ENCODE results near the gene FMN2.
"Not testable (repeated sequence)": the region's sequence is repeated elsewhere in the genome, so short reads cannot be mapped to it uniquely, and the experiment has no call there.

The FMN2 gene

DNA sequence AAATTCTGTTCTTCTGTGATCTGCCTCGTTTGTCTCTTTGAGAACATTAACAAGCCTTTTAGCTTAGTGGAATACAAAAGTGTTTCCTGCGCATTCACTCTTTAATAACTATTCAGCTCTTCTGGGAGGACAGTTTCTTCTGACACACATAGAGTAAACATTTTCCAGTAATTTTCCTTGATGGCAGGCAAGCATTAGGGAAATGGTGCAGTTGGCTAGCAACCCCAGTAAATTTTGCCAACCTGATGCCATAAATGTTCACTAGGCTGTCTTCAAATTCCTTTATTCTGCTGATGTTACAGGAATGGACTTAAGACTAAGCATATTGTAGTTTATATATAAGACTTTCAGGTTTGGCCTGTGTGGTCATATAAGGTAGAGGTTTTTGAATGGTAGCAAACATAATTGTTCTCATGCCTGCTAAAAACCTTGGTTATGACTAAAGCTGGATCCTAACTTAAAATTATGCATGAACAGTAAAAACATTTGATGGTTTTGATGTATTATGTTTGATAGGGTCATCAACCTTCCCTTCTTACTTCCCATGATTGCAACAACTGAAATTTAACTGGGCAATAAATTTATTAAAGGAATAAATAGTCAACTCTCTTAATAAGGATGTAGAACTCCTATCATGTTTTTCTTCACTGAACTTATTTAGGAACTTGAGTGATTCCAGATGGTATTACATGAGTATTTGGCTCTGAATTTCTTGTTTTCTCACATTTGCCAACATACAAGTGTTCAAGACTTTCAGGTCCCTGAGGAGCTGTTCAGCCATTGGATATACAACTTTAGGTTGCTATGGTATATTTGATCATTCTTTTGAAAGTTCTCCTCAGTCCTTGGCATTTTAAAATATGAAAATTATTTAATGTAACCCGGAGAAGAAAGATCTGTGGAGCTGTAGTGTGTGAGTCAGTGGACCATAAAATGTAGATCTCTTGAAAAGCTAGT is 223.4 kb downstream of the FMN2 start:
- Histone ChIP-seq H3K4me1 (peaks cover 12% of the 10 kb centered on the region), H3K27me3 (ENCODE audit: low read depth) (no peaks in the 10 kb centered on the region), H3K9me3 (no peaks in the 10 kb centered on the region), H3K36me3 (replicated peaks) (no peaks in the 10 kb centered on the region), H3K4me3 (no peak overlapping the region)
- no peak for DNase-seq (ENCODE audit: low spot score in 2 of 2)
- in situ Hi-C loops (cut with MboI; ENCODE audit: low sequenced_read_pairs), result no loop called here

DNA sequence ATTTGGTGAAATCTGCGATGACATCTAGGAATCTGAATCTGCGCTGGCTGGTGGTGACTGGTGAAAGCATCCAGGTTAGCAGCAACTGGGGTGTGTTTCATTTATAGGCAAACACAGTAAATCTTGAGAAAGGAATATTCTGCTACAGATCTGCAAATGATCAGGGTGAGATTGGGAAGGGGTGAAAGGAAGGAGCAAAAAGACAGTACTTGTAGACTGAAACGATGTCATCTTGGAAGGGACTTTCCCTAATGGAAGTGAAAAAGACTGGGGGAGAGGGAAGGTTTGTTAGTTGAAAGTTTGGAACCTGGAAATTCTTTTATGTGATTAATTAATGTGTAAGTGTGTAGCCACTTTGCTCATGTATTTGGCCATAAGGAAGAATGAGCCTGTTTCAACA is 228.3 kb downstream of the FMN2 start:
- no peak for DNase-seq (ENCODE audit: low spot score in 2 of 2)
- no peaks in the 10 kb centered on the region for H3K36me3 ChIP-seq (replicated peaks)
- H3K27me3 ChIP-seq (ENCODE audit: low read depth), result no peaks in the 10 kb centered on the region
- no peaks in the 10 kb centered on the region for H3K9me3 ChIP-seq
- in situ Hi-C loops (cut with MboI; ENCODE audit: low sequenced_read_pairs), result no loop called here
- no peak overlapping the region for H3K4me3 ChIP-seq
- no peaks in the 10 kb centered on the region for H3K4me1 ChIP-seq

DNA sequence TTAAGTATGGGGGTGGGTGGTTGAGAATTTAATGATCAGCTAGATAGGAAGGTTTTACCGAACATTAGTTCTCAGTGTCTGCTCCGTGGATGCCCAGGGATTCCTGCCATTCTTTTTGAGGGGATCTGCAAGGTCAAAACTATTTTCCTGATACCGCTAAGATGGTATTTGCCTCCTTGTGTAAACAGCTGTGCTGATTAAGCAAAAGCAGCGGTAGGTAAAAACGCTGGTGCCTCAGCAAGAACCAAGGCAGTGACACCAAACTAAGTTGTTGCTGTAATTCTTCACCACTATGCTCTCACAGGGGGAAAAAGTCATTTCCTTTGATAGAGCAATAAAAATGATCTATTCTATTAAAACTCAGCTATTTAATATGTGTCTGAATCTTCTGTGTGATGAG is 229.0 kb downstream of the FMN2 start:
- H3K4me1 ChIP-seq, result no peaks in the 10 kb centered on the region
- DNase-seq (ENCODE audit: low spot score in 2 of 2), result no peak
- no peaks in the 10 kb centered on the region for H3K9me3 ChIP-seq
- no peaks in the 10 kb centered on the region for H3K36me3 ChIP-seq (replicated peaks)
- in situ Hi-C loops (cut with MboI; ENCODE audit: low sequenced_read_pairs), result no loop called here
- H3K4me3 ChIP-seq, result no peak overlapping the region
- no peaks in the 10 kb centered on the region for H3K27me3 ChIP-seq (ENCODE audit: low read depth)

DNA sequence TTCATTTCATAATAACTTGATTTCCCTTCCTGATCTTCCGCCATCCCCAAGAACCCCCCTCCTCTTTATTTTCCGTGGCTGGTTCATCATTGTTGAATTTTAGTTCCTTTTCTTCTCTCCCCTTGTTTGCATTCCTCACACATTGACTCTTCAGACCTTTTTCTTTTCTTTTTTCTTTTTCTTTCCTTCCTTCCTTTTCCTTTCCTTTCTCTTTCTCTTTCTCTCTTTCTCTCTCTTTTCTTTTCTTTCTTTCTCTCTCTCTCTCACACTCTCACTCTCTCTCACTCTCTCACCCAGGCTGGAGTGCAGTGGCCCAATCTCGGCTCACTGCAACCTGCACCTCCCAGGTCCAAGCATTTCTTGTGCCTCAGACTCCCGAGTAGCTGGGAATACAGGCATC is 231.3 kb downstream of the FMN2 start:
- H3K27me3 ChIP-seq (ENCODE audit: low read depth), result no peaks in the 10 kb centered on the region
- H3K36me3 ChIP-seq (replicated peaks), result no peaks in the 10 kb centered on the region
- H3K4me1 ChIP-seq, result peaks cover 17% of the 10 kb centered on the region
- in situ Hi-C loops (cut with MboI; ENCODE audit: low sequenced_read_pairs), result no loop called here
- no peaks in the 10 kb centered on the region for H3K9me3 ChIP-seq
- no peak overlapping the region for H3K4me3 ChIP-seq
- DNase-seq (ENCODE audit: low spot score in 2 of 2), result no peak

DNA sequence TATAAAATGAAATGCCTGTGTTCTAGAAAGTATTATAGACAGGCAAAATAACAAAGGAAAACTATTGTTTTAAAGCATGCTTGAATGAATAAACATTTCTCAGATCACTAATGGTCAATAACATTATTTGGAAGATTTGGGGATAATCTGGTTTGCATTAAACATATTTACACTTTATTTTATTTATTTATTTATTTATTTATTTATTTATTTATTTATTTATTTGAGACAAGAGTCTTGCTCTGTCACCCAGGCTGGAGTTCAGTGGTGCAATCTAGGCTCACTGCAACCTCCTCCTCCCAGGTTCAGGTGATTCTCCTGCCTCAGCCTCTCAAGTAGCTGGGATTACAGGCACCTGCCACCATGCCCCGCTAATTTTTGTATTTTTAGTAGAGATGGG is 236.7 kb downstream of the FMN2 start:
- in situ Hi-C loops (cut with MboI; ENCODE audit: low sequenced_read_pairs); H3K27me3 ChIP-seq (ENCODE audit: low read depth); H3K9me3 ChIP-seq; H3K4me3 ChIP-seq; DNase-seq (ENCODE audit: low spot score in 2 of 2); H3K36me3 ChIP-seq (replicated peaks): not testable (repeated sequence)
- peaks cover 17% of the 10 kb centered on the region for H3K4me1 ChIP-seq

DNA sequence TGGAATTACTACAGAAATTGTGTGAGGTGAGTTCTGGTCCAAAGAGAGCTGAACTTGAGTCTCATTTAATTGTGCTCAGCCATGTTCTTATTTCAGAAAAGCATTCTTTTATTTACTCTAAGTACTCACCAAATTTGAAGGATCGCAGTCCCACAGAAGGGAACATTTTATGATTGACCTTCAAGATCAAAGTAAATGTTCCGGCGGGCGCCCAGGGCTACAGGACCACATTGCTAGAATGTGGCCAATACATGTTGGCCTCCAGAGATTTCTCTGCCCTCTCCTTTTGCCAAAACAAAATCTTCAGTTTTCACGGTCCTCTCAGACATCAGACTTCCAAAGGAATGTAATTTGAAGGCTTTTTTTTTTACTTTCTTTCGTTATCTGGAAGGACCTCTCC is 237.8 kb downstream of the FMN2 start:
- no peak for DNase-seq (ENCODE audit: low spot score in 2 of 2)
- Histone ChIP-seq H3K4me3 (no peak overlapping the region), H3K27me3 (ENCODE audit: low read depth) (no peaks in the 10 kb centered on the region), H3K4me1 (peaks cover 17% of the 10 kb centered on the region), H3K9me3 (no peaks in the 10 kb centered on the region), H3K36me3 (replicated peaks) (no peaks in the 10 kb centered on the region)
- in situ Hi-C loops (cut with MboI; ENCODE audit: low sequenced_read_pairs), result no loop called here

DNA sequence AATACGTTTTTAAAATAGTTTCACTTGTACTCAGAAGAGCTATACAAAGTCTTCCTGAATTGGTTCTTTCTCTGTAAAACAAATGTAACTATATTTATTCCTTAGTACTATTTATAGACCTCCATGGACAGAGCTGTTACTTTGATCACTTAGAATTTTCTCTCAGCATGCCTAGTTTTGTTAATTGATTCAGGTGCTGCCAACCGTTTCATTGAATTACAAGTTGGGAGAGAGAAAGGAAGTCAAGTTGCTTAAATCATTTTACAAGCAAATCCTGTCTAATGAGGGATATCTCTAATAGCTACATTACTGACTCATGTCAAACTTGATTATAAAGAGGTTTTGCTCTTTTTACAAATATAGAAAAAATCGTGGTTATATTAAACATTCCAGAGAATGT is 241.0 kb downstream of the FMN2 start:
- Histone ChIP-seq H3K36me3 (replicated peaks) (no peaks in the 10 kb centered on the region), H3K4me1 (peaks cover 1% of the 10 kb centered on the region), H3K9me3 (no peaks in the 10 kb centered on the region), H3K27me3 (ENCODE audit: low read depth) (no peaks in the 10 kb centered on the region), H3K4me3 (no peak overlapping the region)
- DNase-seq (ENCODE audit: low spot score in 2 of 2), result no peak
- in situ Hi-C loops (cut with MboI; ENCODE audit: low sequenced_read_pairs), result no loop called here

DNA sequence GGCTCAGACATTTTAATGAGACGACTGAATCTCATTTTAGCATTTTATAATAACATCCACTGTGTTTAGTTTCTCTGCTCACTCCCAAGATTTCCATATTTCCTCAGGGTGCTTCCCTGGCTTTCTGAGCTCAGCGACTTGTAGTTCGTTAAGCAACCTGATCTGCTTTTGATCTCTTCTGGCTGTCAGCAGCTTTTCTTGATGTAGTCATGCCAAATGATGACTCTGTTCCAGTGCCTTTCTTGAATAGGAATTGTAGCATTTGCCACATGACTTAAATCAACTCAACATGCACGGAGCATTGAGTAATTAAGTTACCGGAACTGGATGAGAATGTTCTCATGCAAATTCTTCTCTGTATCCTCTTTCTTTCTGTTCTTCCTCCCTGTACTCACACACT is 246.1 kb downstream of the FMN2 start:
- no peaks in the 10 kb centered on the region for H3K4me1 ChIP-seq
- no peak overlapping the region for H3K4me3 ChIP-seq
- no peak for DNase-seq (ENCODE audit: low spot score in 2 of 2)
- in situ Hi-C loops (cut with MboI; ENCODE audit: low sequenced_read_pairs), result no loop called here
- H3K9me3 ChIP-seq, result no peaks in the 10 kb centered on the region
- no peaks in the 10 kb centered on the region for H3K36me3 ChIP-seq (replicated peaks)
- H3K27me3 ChIP-seq (ENCODE audit: low read depth), result no peaks in the 10 kb centered on the region

DNA sequence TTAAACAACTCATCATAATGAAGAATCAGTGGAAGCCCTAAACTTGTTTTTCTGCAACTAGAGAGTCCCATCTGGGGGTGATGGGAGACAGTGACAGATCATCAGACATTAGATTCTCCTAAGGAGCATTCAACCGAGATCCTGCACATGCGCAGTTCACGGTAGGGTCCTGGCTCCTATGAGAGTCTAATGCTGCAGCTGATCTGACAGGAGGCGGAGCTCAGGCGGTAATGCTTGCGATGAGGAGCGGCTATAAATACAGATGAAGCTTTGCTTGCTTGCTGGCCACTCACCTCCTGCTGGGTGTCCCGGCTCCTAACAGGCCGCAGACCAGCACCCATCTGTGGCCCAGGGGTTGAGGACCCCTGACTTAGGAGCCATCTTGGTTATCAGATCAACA is 247.2 kb downstream of the FMN2 start:
- Histone ChIP-seq H3K36me3 (replicated peaks) (no peaks in the 10 kb centered on the region), H3K4me3 (no peak overlapping the region), H3K27me3 (ENCODE audit: low read depth) (no peaks in the 10 kb centered on the region), H3K4me1 (no peaks in the 10 kb centered on the region), H3K9me3 (no peaks in the 10 kb centered on the region)
- no peak for DNase-seq (ENCODE audit: low spot score in 2 of 2)
- in situ Hi-C loops (cut with MboI; ENCODE audit: low sequenced_read_pairs), result no loop called here

DNA sequence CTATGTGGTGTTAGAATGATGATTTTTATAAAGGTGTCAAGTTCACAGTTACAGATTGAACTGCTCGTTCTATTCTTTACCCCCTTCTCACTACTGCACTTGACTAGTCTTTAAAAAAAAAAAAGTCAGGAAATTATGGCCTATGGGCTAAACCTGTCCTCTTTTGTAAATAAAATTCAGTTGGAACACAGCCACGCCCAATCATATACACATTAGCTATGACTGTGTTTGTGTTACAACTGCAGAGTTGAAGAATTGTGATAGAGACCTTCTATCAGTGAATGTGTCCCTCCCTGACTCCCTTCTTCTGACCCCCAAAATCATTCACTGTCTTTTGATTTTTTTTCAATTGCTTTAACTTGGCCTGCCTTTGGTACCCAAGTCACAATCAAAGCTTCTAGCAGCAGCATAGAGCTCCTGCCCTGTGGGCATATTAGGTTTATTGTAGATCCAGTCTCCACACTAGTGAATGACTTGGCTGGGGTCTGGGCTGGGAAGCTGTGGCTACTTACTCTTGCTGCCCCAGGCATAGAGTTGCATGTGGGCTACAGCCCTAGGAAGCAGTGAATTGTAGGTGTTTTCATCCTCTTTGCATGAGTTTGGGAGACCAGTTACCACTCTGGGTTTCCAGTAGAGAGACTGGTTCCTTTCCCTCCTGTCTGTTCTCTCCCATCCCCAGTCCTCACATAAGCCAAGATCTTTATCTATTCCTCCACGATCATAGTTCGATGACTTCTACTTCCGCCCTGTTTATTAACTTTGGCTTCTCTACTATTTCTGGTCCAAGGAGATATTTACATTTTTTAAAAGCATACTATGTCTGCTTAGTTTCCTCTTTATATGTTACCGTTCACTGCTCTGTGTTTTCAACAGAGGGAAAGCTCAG is 249.9 kb downstream of the FMN2 start:
- Histone ChIP-seq H3K4me3 (no peak overlapping the region), H3K27me3 (ENCODE audit: low read depth) (no peaks in the 10 kb centered on the region), H3K9me3 (no peaks in the 10 kb centered on the region), H3K4me1 (no peaks in the 10 kb centered on the region), H3K36me3 (replicated peaks) (no peaks in the 10 kb centered on the region)
- in situ Hi-C loops (cut with MboI; ENCODE audit: low sequenced_read_pairs), result no loop called here
- no peak for DNase-seq (ENCODE audit: low spot score in 2 of 2)

DNA sequence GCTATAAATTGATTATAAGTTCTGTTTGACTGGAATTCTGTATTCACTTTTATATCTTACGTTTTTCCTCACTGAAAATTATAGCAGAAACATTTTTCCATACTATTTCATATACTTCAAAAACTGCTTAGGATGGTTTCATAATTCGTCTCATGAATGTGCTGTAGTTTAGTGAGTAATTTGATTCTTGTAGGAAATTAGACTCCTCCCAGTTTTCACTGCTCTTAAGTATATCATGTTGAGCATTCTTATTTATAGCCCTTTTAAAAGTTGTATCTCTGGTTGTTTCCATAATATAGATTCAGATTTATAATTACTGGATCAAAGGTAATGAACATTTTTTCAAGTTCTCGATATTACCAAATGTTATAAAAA is 250.6 kb downstream of the FMN2 start:
- DNase-seq (ENCODE audit: low spot score in 2 of 2), result no peak
- no peaks in the 10 kb centered on the region for H3K36me3 ChIP-seq (replicated peaks)
- no peaks in the 10 kb centered on the region for H3K27me3 ChIP-seq (ENCODE audit: low read depth)
- no peaks in the 10 kb centered on the region for H3K9me3 ChIP-seq
- H3K4me3 ChIP-seq, result no peak overlapping the region
- in situ Hi-C loops (cut with MboI; ENCODE audit: low sequenced_read_pairs), result no loop called here
- no peaks in the 10 kb centered on the region for H3K4me1 ChIP-seq

DNA sequence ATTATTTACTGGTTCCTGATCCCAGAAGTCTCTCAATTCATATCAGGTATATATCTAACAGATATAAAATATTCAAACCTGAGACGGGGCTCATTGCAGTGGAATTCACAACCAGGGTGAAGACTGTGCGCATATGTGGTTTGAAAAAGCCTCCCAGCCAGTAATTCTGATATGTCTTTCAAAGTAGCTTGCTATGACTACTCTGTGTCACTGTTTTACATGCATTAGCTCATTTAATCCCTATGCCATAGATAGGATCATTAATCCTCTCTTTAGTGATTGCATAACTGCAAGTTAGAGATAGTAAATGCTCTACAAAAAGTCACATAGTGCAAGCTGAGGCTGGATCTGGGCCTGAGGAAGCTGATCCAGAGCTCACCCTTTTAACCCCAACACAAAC is 251.4 kb downstream of the FMN2 start:
- no peaks in the 10 kb centered on the region for H3K9me3 ChIP-seq
- H3K4me3 ChIP-seq, result no peak overlapping the region
- H3K27me3 ChIP-seq (ENCODE audit: low read depth), result no peaks in the 10 kb centered on the region
- no peaks in the 10 kb centered on the region for H3K4me1 ChIP-seq
- DNase-seq (ENCODE audit: low spot score in 2 of 2), result no peak
- no peaks in the 10 kb centered on the region for H3K36me3 ChIP-seq (replicated peaks)
- in situ Hi-C loops (cut with MboI; ENCODE audit: low sequenced_read_pairs), result no loop called here

DNA sequence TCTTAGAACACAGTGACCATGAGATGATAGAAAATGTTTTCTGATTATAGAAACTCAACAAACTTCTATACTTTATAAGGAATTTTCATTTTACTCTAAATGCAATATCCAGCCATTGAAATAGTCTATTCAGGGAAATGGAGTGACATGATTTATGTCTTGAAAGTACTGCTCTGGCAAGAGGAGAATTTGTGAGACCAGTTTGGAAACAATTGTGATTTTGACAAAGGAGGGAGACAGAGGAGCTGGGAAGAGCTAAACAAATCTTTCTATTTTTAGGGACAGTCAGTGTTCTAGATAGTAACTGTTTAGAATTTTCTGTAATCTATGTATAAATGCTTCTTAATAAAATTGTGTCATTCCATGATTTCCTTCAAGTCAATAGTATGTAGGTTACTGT is 252.3 kb downstream of the FMN2 start:
- DNase-seq (ENCODE audit: low spot score in 2 of 2), result no peak
- Histone ChIP-seq H3K4me3 (no peak overlapping the region), H3K9me3 (no peaks in the 10 kb centered on the region), H3K36me3 (replicated peaks) (no peaks in the 10 kb centered on the region), H3K27me3 (ENCODE audit: low read depth) (no peaks in the 10 kb centered on the region), H3K4me1 (no peaks in the 10 kb centered on the region)
- in situ Hi-C loops (cut with MboI; ENCODE audit: low sequenced_read_pairs), result no loop called here

DNA sequence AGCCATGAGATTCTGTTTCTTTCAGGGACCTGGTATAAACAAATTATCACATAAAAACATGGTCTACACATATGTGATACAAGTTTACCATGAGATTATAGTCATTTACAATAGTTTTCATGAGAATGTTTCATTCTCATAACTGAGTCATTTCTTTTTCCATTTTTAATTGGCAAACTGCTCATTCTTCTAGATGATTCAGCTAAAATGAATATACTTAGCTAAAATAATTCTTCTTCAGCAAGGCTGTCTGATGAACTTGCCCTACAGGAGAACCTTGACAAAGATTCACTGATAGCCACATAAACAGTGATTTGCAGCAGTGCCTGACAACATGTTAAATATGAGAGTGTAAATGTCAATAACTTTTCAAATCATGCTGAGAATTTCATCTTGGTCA is 253.2 kb downstream of the FMN2 start:
- in situ Hi-C loops (cut with MboI; ENCODE audit: low sequenced_read_pairs), result no loop called here
- no peak overlapping the region for H3K4me3 ChIP-seq
- no peak for DNase-seq (ENCODE audit: low spot score in 2 of 2)
- no peaks in the 10 kb centered on the region for H3K36me3 ChIP-seq (replicated peaks)
- H3K4me1 ChIP-seq, result no peaks in the 10 kb centered on the region
- no peaks in the 10 kb centered on the region for H3K27me3 ChIP-seq (ENCODE audit: low read depth)
- no peaks in the 10 kb centered on the region for H3K9me3 ChIP-seq

Measured in HAP-1 (cell line).